COR-L47 (cell line): ENCODE measurements around the gene RLF.

Experiments used
- DNase-seq: peaks from one replicate; lab custom pipeline; 2025; lab: John Stamatoyannopoulos, UW

The RLF gene, protein sequence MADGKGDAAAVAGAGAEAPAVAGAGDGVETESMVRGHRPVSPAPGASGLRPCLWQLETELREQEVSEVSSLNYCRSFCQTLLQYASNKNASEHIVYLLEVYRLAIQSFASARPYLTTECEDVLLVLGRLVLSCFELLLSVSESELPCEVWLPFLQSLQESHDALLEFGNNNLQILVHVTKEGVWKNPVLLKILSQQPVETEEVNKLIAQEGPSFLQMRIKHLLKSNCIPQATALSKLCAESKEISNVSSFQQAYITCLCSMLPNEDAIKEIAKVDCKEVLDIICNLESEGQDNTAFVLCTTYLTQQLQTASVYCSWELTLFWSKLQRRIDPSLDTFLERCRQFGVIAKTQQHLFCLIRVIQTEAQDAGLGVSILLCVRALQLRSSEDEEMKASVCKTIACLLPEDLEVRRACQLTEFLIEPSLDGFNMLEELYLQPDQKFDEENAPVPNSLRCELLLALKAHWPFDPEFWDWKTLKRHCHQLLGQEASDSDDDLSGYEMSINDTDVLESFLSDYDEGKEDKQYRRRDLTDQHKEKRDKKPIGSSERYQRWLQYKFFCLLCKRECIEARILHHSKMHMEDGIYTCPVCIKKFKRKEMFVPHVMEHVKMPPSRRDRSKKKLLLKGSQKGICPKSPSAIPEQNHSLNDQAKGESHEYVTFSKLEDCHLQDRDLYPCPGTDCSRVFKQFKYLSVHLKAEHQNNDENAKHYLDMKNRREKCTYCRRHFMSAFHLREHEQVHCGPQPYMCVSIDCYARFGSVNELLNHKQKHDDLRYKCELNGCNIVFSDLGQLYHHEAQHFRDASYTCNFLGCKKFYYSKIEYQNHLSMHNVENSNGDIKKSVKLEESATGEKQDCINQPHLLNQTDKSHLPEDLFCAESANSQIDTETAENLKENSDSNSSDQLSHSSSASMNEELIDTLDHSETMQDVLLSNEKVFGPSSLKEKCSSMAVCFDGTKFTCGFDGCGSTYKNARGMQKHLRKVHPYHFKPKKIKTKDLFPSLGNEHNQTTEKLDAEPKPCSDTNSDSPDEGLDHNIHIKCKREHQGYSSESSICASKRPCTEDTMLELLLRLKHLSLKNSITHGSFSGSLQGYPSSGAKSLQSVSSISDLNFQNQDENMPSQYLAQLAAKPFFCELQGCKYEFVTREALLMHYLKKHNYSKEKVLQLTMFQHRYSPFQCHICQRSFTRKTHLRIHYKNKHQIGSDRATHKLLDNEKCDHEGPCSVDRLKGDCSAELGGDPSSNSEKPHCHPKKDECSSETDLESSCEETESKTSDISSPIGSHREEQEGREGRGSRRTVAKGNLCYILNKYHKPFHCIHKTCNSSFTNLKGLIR (N-terminal part only)

DNA sequence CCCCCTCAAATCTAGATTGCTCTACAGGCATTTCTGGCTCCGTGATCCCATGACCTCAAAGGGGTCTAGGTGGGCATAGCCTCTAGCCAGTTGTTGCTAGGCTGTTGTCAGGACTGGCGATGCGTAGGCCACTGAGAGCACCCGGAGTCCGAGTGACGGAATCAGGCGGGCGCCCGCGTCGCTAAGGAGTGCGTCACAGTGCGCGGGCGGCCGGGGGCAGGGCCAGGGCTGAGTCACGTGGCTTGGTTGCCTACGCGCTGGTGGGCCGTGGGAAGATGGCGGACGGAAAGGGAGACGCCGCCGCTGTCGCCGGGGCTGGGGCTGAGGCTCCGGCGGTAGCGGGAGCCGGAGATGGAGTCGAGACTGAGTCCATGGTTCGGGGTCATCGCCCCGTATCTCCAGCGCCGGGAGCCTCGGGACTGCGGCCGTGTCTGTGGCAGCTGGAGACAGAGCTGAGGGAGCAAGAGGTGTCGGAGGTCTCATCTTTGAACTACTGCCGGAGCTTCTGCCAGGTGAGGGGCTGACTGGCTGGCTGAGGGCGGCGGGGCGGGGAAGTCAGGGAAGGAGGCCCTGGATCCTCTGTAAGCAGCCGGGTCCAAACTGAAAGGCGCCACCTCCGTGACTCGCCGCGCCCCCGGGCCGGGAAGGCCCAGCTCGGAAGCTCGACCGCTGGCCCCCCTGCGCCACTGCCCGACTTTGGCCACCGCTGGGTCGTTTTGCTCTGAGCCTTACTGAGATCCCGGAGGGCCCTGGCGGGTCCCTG, at the start of gene RLF:
Gene RLF, plus strand, starts transcription at position 263 of the 763 bp plus-strand sequence. Its CDS starts 13 bp downstream, at position 276.
- peak; percentile 100 for DNase-seq

DNA sequence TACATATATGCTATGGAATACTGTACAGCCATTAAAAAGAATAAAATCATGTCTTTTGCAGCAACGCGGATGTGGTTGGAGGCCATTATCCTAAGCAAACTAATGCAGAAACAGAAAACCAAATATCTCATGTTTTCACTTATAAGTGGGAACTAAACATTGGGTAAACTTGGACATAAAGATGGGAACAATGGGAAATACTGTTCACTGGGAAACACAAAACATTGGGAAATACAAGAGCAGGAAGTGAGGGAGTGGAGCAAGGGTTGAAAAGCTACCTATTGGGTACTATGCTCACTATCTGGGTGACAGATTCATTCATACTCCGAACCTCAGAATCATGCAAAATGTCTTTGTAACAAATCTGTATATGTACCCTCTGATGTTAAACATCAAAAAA, 46.8 kb upstream of the RLF start:
- DNase-seq, result no peak

DNA sequence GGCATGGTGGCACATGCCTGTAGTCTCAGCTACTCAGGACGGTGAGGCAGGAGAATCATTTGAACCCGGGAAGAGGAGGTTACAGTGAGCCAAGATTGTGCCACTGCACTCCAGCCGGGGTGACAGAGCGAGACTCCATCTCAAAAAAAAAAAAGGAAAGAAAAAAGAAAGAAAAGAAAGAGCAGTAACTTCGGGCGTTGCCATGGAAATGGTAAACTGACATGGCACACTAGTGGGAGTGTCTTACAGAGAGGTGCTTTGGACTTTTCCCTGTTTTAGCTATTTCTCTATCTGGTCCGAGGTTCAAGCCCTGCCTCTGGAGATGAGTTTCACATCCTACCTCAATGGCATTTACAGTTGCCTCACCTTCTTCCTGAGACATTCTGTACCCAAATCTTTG, 41.1 kb upstream of the RLF start:
- no peak for DNase-seq

DNA sequence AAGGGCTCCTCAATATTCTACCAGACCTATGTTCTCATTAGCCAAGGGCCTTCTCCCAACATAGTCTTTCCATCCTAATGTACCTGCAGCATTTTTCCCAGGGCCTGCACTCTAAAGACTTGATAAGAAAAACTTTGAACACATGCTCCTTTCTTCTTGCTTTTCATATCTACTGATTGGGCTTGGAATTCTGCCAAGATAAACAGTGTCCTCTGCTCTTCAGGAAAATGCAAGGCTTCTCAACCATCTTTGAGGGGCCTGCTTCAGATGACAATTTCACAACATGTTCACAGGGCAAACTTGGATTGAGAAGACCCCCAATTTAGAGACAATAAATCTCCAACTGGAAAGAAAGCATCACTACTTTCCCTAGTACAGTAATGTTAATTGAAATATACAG, 38.3 kb upstream of the RLF start:
- peak; percentile 98 for DNase-seq

DNA sequence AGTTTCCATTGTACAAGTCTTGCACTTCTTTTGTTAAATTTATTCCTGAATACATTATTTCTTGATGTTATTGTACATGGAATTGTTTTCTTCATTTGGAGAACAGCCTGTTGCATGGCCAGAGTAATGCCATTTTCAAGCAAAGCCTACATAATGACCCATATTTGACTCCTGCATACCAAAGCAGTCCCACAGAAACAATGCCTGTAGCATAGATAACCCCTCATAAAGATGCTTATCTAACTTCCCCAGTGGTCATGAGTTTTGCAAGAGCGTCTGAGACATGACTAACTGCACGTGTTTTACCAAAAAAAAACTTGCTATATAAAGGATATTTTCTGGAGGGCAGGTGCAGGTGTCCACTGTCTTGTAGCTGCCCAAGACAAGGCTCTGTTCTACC, 30.3 kb upstream of the RLF start:
- DNase-seq, result no peak

DNA sequence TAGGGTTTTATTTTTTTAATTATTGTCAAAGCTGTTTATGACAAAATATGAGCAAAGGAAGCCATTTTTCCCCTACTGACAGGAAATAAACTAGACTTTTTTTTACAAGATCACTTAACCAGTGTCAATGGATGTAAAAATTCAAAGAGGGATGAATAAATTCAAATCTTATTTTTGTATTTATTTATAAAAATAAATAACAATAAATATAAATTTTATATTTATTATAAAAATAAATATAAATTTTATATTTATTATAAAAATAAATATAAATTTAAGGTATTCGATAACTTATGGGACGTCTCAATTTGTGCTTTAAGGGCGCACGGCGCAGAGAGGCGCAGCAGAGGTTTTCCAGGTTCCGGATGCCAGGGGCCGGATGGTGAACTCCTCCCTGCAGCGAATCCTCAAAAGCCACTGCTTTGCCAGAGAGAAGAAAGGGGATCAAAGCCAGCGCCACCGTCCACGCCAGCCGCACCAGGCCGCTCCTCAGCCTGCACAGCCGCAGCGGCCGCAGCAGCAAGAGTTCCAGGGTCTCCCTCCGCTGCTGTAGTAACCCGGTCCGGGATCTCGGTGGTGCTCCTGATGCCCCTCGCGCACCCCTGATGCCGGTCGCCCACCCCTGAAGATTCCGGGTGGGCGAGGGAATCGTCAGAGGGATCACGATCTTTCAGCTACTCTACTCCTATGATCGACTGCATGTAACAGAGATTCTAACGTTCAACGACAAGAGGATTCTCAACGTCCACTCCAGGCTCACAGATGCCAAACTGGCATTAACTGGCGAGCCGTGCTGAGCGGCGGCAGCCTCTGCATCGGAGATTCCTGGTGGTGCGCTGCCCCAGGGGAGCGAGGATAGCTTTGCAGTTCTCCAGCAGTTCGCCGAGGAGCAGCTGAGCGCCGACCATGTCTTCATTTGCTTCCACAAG, 28.5 kb upstream of the RLF start:
- DNase-seq, result no peak

DNA sequence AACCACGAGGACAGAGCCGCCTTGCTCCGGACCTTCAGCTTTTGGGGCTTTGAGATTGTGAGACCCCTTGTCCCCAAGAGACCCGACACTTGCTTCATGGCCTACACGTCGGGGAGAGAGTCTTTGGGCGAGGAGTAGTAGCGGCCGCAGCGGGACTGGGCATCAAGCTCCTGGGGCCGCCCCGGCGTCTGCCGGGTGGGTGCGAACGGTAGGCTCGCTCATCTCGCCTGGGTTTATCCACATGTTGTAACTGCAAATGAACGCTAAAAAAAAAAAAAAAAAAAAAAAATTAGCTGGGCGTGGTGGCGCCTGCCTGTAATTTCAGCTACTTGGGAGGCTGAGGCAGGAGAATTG, 27.9 kb upstream of the RLF start:
- DNase-seq, result no peak

DNA sequence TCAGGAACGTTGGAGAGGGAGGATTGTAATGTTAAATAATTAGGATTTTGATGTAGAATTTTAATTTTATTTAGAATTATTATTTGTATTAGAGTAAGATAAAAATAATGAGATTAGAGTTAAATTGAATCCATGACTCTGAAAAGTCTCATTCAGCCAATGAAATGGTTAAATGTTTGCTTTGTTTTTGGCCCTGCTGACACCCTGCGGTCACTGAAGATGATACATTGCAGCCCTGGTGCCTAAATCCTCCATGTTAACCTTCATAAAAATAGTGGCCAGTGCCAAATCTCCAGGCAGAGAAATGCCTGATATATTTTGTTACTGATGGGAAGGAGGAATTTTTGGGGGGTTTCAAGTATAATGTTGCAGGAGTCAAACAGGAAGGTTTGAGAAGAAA, 27.3 kb upstream of the RLF start:
- DNase-seq, result no peak

DNA sequence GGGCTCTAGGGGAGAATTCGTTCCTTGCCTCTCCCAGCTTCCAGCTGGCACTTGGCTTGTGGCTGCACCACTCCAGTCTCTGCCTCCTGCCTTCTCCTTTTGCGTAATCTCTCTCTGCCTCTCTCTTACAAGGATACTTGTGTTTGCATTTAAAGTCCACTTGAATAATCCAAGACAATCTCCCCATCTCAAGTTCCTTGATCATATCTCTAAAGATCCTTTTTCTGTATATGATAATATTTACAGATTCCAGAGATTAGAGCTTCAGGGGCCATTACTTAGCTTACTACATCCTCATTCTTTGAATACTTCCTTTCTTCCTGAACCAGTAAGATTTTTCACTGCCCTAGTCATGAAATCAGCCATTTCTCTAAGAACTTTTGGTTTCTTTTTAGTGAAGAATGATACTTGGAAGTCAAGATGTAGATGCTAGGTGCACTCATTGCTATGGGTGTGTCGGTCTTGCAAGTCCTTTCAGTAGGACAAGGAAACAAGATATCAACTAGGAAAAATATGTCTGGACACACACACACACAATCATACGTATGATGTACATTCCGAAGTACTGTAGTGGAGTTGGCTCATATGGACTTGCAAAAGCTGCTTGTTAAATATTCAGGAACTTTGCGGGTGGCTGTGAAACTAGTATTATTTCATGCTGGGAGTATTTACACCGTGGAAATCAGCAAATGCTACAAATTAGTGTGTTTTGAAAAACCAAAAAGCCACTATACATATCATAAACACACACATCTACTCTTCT, 20.8 kb upstream of the RLF start:
- DNase-seq, result no peak

DNA sequence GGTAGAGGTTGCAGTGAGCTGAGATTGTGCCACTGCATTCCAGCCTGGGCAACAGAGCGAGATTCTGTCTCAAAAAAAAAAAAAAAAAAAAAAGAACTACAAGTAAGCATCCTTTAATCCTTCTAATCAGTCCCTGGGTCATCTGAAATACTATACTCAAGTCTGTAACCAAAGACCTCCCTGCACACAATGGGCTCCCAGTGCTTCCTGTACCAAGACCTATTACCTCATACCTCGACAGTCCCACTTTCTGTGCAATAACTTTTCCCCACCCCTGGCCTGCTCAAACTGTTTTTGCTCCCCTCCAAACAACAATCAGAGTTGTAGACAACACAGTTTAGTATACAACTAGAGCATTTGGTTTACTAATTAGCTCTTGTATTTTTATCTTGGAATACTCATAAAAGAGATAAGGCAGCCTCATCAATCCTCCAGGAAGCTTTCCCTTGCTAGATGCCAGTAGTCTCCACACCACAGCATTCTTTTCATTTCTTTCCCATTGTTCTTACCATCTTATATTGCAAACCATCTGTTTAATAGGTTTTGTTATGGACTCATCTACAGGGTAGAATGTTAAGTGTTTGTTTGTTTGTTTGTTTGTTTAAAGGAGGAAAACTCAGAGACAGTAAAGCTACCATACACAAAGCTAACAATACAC, 19.2 kb upstream of the RLF start:
- no peak for DNase-seq

DNA sequence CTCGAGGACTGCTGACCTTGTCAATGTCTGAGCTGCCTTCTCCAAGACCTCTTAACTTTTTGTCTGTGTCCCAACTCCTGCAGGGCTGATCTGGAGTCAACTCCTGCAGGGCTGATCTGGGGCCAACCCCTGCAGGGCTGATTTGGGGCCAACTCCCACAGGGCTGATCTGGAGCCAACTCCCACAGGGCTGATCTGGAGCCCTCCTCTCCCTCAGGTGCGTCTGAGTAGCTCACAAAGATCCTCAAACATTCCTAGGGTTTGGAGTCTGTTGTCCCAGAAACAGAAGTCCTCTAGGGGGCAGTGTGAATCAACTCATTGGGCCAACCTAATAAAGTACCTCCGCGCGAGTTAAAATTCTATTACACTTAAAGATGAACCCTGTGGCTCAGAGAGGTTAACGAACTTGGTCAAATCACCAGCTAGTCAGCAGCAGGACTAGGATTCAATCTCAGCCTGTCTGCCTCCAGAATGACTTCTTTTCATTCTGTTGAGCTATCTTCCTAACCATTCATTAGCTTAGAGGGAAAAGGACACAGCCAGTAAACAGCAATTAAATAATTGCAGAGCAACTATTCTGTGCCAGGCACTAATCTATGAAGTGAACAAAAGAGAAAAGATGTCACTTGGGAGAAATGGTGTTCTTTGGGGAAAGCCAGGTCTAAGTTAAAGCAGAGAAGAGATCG, 17.2 kb upstream of the RLF start:
- DNase-seq, result peak; percentile 100

DNA sequence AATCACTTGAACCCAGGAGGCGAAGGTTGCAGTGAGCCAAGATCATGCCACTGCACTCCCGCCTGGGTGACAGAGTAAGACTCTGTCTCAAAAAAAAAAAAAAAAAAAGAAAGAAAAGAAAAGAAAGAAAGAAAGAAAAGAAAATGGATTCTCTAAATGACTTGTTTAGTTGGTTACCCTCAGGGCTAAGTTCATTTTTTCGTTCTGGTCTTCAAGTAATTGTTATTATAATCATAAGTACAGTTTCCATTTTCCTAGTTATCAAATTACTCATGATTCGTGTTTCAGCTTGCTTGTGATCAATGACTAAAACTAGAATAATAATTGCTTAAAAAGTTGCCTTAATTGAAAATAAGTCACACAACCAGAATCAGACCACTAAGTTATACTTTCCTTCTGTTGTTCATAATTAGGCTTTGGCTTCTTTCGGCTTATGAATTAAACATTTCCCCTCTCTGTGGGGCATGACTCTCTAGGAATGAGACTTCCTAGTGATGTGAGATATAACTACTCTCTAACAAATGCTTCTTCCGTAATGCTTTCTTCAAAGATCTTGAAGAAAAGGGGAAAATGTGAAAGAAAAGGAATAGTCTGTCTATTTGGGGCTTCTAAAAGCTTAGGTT, 9.6 kb upstream of the RLF start:
- no peak for DNase-seq

DNA sequence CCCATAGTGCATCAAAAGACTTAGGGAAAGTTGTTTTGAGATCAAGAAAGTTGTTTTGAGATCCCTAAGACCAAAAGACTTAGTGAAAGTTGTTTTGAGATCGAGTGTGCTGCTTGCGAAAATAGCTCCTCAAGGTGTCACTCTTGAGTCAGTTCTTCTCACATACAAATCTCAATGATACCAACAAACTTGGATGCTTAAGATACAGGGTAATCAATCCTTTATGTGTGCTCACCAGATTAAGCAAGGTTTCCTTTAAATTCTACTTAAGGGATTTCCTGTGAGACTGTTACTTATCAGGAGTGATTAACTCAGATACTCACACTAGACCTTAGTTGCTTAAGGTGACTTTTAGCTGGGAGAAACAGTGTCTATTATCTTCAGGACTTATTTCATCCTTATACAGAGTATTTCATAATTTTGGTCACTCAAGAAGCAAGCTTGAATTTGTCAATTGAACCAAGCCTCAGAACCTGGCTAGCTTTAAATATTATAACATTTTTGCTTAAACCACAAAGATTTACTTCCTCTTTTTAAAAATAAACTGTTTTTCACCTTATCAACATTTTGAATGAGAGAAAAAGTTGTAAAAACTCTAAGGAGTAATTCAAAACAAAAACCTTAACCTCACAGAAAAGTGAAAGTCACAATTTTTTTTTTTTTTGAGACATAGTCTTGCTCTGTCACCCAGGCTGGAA, 8.0 kb upstream of the RLF start:
- DNase-seq, result peak; percentile 100

DNA sequence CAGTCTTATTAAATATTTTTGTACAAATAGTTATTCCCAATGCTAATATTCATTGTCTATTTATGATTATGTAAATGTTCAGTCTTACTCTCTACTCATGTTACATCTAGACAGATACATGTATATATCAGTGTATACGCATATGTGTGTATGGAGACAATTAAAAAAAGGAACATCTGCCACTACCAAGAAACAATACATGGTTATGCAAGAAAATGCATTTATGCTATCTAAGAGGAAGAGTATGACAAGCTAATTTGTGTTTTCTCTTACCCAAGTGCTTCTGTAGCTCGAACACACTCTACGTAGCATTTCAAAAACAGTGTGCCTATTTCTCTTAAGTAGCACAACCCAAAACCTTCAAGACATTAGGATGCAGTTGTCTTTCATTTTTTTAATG, 6.1 kb upstream of the RLF start:
- no peak for DNase-seq

DNA sequence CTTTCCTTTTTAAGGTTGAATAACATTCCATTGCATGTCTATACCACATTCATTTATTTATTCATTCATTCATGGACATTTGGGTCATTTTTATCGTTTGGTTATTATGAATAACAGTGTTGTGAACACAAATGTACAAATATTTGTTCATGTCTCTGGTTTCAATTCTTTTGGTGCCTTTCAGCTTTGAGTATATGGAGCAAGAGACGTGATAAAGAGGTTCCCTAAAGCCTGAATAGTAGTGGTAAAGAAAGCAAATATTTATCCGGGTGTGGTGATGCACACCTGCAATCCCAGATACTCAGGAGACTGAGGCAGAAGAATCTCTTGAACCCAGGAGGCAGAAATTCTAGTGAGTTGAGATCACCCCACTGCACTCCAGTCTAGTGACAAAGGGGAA, 5.3 kb upstream of the RLF start:
- no peak for DNase-seq

DNA sequence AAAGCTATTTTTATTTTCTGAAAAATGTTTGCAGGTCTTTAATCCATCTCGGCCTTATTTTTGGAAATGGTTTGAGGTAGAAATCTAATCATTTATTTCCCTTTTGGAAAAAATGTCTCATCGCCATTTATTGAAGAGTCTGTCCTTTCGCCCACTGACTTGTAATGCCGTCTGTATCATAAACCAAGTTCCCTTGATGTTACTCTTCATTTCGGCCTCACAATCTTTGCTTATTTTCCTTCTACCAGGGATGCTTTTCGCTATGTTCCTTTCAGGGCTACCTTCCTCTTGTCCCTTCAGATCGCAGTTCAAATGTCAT, 422 bp upstream of the RLF start:
- no peak for DNase-seq

DNA sequence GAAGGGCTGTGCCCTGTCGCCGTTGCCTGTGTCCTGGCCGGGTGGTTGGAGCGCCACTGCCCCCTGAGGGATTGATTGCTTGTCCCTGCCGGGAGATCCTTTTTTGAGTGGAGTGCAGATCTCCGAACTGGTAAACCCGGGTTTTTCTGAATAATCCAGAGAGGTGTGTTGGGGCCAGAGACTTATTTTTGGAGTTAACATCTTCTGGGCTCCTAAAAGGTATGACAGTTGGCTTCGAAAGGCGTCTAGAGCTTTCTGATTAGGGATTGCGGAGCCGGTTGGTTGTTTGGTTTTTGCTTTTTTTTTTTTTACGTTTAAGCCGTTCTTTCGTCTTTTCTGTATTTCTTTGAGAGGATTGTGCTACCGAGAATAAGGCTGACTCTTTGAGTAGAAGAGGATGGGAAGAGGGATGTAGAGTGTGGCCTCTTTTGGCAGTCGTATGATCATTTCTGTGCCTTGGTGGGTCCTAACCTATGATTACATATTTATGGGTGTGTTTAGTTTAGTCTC, 756 bp downstream of the RLF start:
- no peak for DNase-seq
